Measurements from ENCODE around the gene EMP1.

Gene EMP1

DNA sequence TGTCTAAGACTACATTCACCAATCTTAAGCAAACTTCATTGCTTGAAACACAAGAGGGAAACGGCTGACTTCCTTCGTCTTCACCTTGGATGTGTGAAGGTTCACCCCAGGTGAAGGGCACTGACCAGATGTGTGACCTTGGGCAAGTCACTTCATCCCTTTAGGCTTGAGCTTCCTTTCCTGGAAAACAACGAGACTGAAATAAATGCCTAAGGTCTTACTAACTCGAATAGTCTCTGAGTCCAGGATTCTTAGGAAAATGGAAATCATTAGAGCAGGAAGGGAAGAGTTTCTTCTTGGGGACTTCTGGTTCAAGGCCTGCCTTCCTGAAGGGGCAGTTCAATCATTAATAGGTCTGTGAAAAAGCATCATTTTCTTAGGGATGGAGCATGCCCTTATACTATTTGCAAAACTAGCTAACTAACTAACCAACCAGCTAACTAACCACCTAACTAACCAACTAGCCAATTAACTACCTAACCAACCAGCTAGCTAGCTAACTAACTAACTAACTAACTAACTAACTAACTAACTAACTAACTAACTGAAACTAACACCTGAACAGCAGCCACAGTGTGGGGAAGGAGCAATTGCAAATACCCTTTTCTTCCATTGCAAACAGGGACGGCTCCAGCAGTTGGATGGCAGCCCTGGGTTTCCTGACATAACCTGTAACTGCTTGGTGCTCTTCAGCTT is 31.5 kb upstream of the EMP1 start:
- DNase-seq = no peak
- Mint-ChIP-seq H3K4me1 (ENCODE audit: low read depth in 2 of 2) (peaks cover 3 to 4% of the 10 kb centered on the region in 2 donors), H3K9me3 (no peaks in the 10 kb centered on the region), H3K27me3 (peaks cover under 1 to 20% of the 10 kb centered on the region in 2 donors), H3K36me3 (ENCODE audit: insufficient read depth) (no peaks in the 10 kb centered on the region), H3K4me3 (peak overlapping the region in 1 of 2 donors; percentile 12), H3K27ac (peak overlapping the region in 1 of 2 donors; percentile 35)
- ATAC-seq (replicated peaks) = no peak

DNA sequence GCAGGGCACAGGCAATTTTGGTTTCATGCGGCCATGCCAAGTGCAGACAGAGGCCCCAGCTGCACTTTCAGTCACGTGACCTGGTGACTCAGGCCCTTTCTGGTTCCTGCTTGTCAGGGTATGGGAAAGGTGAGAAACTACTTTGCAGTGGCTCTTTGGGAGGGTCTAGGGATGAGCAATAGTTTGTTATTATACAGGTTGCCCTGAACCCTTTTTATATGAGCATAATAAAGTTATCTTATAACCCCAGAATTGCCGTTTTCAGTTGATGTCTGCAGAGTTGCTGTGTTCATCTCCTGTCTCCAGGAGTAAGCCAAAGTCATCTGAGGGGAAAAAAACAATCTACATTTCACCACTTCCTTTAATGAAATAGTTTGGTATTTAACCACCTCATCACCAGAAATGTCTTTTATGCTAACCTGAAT is 30.9 kb upstream of the EMP1 start:
- Mint-ChIP-seq H3K4me3 (peak overlapping the region in 1 of 2 donors; percentile 12), H3K27ac (peak overlapping the region in 1 of 2 donors; percentile 36), H3K27me3 (peaks cover 6 to 20% of the 10 kb centered on the region in 2 donors), H3K4me1 (ENCODE audit: low read depth in 2 of 2) (peaks cover 3 to 4% of the 10 kb centered on the region in 2 donors), H3K9me3 (no peaks in the 10 kb centered on the region), H3K36me3 (ENCODE audit: insufficient read depth) (no peaks in the 10 kb centered on the region)
- peak; percentile 90 for ATAC-seq (replicated peaks)
- peak; percentile 25 to 29 (median 29) for DNase-seq

DNA sequence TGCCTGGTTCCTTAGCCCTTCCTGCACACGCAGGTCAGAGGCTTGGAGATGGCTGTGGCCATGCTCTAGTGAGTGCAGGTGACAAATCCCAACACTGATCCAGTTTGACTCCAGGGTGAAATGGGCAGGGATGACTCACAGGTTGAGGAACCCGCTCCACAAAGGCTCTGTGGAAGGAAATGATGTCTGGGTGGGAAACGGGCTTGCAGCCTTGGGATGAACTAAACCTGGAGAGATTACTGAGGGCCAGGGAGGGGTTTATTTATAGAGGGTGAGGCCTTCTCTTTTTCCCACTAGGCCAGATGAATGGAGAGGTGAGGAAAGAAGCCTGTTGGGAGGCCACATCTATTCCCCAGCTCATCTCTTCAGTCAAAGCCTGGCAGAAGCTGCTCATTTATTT is 29.3 kb upstream of the EMP1 start:
- Mint-ChIP-seq H3K36me3 (ENCODE audit: insufficient read depth) (peaks cover 2% of the 10 kb centered on the region), H3K27me3 (peaks cover 18 to 28% of the 10 kb centered on the region in 2 donors), H3K4me1 (ENCODE audit: low read depth in 2 of 2) (peaks cover 3 to 4% of the 10 kb centered on the region in 2 donors), H3K27ac (no peak overlapping the region), H3K9me3 (no peaks in the 10 kb centered on the region), H3K4me3 (no peak overlapping the region)
- ATAC-seq (replicated peaks) = no peak
- no peak for DNase-seq

DNA sequence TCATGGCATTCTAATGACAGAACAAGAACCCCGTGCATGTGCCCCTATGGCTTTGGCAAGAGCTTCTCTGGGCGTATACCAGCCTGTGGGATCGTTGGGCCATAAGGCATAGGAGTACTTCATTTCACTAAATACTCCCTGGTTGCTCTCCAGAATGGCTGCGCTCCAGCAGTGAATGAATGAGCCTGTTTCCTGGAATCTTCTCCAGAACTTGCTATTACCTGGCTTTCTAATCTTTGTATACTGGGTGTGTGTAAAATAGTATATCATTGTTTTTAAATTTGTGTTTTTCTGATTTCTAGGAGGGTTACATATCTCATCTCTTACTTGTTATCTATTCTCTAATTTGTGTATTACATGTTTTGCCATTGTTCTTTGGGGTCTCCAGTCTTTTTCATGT is 28.6 kb upstream of the EMP1 start:
- Mint-ChIP-seq H3K4me3 (no peak overlapping the region), H3K4me1 (ENCODE audit: low read depth in 2 of 2) (peaks cover 3 to 4% of the 10 kb centered on the region in 2 donors), H3K27ac (no peak overlapping the region), H3K9me3 (no peaks in the 10 kb centered on the region), H3K36me3 (ENCODE audit: insufficient read depth) (peaks cover 2% of the 10 kb centered on the region), H3K27me3 (peaks cover 25 to 32% of the 10 kb centered on the region in 2 donors)
- DNase-seq (no peak), ATAC-seq (replicated peaks) (no peak)

DNA sequence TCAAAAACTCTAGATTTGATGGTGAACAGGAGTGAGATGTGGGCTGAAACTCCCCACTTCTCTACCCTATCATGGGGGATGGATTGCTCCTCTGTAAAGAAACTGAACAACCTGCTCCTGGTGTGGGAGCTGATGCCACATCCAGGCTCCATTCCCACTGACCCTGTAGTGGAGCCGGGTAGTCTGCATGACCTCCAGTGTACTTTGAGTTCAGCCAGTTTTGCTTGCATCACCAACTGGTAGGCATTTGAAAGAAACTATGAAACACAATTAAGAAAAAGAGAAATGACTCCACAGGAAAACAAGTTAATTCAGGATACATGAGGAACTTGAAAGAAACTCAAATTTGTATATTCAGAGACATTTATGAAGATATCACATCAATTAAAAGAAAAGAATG is 27.3 kb upstream of the EMP1 start:
- ATAC-seq (replicated peaks) (no peak), DNase-seq (no peak)
- Mint-ChIP-seq H3K27ac (no peak overlapping the region), H3K27me3 (peaks cover 32 to 38% of the 10 kb centered on the region in 2 donors), H3K4me3 (no peak overlapping the region), H3K36me3 (ENCODE audit: insufficient read depth) (peaks cover 2% of the 10 kb centered on the region), H3K9me3 (no peaks in the 10 kb centered on the region), H3K4me1 (ENCODE audit: low read depth in 2 of 2) (peaks cover 3 to 4% of the 10 kb centered on the region in 2 donors)

DNA sequence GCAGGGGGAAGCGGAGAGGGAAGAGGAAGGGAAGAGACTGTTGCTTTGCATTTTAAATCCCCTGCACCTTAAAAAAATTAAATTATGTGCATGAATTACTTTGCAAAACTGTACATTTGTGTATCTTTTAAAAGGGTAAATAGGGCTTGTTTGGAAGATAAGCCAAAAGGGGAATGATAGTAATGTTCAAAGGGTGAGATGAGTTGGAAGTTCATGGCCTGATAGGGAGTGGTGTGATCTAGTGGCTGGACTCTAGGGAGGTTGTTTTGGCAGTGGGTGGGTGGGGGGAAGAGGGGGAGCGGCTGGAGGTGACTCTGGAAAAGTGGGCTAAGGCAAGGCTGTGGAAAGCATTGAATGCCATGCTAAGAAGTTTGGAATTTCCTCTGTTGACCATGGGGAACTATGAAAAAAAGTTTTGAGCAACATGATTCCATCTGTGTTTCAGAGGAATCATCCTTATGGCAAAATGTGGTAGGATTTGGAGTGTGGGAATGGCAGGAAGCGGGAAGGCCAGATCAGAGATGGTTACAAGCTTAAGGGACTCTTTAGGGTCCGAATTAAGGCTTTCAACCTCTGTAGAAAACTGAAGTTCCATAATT is 25.5 kb upstream of the EMP1 start:
- Mint-ChIP-seq H3K4me3 (no peak overlapping the region), H3K36me3 (ENCODE audit: insufficient read depth) (peaks cover 2% of the 10 kb centered on the region), H3K4me1 (ENCODE audit: low read depth in 2 of 2) (peaks cover 0 to 3% of the 10 kb centered on the region in 2 donors), H3K27ac (no peak overlapping the region), H3K27me3 (peaks cover 32 to 44% of the 10 kb centered on the region in 2 donors), H3K9me3 (no peaks in the 10 kb centered on the region)
- ATAC-seq (replicated peaks) (no peak), DNase-seq (no peak)

DNA sequence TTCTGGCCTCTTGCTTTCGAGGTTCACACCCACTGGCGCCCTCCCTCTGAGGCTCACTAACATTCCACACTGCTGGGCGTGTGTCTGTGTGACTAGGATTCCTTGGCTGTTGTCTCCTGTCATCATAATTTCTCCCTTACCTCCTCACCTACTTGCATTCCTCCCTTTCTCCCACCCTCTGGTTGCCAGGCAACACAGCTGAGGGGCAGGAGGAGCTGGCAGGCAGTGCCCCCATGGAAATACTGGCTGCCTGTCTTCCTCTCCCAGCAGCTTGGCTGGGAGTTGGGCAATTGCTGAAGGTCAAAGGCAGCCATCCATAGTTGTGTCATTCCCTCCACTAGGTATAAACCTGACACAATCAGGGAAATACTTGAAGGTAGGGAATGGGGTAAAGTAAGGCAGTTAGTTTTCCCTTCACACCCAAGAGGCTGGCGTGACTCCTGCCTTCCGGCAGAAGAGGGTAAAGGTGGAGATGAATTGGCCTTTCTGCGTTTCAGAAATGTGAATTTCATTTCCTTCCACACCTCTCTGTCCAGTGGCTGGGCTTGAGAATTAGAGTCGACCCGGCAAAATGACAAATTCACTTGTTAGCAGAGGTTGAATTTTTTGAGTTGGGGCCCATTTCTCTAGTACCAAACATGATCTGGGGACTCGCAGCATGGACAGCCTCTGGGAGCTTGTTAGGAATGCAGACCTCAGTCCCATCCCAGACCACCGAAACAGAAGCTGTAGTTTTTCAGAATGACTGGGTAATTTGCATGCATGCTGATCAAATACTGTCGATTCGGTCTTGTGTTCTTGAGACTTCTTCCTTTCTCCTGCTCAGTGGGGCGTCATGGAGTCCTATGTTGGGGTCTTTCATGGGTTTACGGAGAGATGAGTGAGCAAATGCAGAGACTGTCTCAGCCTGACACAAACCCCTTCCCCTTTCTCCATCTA is 24.3 kb upstream of the EMP1 start:
- ATAC-seq (replicated peaks) (no peak), DNase-seq (no peak)
- no peaks in the 10 kb centered on the region for H3K4me1 Mint-ChIP-seq (ENCODE audit: low read depth in 2 of 2)
- H3K9me3 Mint-ChIP-seq = no peaks in the 10 kb centered on the region
- no peak overlapping the region for H3K27ac Mint-ChIP-seq
- no peak overlapping the region for H3K4me3 Mint-ChIP-seq
- peaks cover 2% of the 10 kb centered on the region for H3K36me3 Mint-ChIP-seq (ENCODE audit: insufficient read depth)
- H3K27me3 Mint-ChIP-seq = peaks cover 39 to 53% of the 10 kb centered on the region in 2 donors

DNA sequence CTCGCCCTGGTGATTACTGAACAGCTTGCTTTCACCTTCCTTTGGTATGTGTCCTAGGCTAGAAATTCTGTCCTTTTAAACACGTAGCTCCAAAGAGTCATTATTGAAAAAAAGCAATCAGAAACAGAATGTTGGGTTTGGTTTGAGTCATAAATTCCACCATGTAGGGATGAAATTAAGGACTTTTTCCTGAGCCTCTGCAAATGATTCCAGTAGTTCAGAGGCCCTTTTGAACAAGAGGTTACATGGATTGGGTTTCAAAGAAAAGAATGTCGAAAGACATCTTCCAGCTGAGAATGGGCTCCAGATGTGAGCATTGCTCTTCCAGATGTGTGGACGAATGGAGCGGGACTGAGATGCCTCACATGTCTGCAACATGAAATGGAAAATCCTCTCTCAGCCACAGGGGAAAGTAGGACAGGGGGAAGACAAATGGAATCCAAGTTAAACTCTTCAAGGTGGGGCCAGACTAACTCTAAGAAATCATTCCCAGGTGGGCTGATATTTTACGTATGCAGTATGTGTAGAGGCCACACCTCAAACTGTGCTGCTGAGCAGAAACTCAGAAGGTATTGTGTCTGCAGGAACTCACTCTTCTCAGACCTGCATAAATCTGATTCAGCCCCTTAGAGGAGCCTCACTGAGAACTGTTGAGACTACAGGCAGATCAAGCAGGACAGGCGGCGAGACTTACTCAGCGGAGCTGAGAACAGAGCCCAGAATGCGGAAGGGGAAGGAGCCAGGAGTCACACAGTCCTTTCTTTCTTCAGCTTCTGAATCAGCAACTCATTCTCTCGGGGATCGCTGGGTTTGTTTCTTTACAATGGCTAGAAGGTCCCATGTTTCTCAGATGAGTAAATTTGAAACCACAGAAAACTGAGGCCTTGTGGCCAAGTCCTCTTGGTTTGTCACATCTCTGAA is 23.3 kb upstream of the EMP1 start:
- no peak overlapping the region for H3K4me3 Mint-ChIP-seq
- H3K27me3 Mint-ChIP-seq = peaks cover 50 to 63% of the 10 kb centered on the region in 2 donors
- DNase-seq = no peak
- H3K27ac Mint-ChIP-seq = no peak overlapping the region
- H3K4me1 Mint-ChIP-seq (ENCODE audit: low read depth in 2 of 2) = peaks cover 0 to 7% of the 10 kb centered on the region in 2 donors
- H3K9me3 Mint-ChIP-seq = no peaks in the 10 kb centered on the region
- H3K36me3 Mint-ChIP-seq (ENCODE audit: insufficient read depth) = peaks cover 2% of the 10 kb centered on the region
- ATAC-seq (replicated peaks) = peak; percentile 33

DNA sequence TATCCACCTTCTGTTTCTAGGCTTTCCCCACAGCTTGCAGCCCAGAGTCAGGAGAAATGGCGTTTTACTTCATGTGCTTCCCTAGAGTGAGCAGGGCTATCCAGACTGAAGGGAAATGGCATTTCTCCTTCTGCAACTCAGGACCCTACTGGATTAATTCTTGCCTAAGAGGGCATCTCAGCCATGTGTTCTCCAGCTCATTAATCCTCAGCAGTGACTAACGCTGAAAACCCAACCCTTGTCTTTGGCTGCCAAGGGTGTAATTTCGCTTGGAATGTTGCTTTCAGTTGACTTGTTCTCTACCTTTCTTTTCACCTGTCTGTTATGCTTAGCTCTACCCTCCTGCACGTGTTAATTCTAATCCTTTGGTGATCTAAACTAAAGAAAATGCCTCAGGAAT is 21.0 kb upstream of the EMP1 start:
- Mint-ChIP-seq H3K27ac (no peak overlapping the region), H3K36me3 (ENCODE audit: insufficient read depth) (peaks cover 2% of the 10 kb centered on the region), H3K4me3 (no peak overlapping the region), H3K9me3 (no peaks in the 10 kb centered on the region), H3K27me3 (peaks cover 58 to 61% of the 10 kb centered on the region in 2 donors), H3K4me1 (ENCODE audit: low read depth in 2 of 2) (peaks cover 12 to 18% of the 10 kb centered on the region in 2 donors)
- ATAC-seq (replicated peaks) (no peak), DNase-seq (no peak)

DNA sequence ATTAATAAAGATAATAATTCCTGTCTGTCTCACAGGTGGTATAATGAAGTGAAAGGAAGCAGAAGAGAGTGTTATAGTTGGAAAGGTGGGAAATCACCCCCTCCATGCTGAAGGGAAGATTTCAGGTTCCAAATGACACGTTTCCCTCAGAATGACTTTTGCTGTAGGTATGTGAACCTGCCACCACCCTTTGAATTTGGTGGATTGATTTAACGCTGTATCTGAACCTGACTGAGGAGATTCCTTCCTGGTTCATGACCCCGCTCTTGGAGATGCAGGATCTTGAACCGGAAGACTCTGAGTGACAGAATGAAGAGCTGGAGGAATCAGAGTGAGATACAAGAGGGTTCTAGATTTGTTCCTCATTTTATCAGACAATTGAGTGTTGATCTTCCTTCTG is 20.3 kb upstream of the EMP1 start:
- Mint-ChIP-seq H3K27me3 (peaks cover 50 to 53% of the 10 kb centered on the region in 2 donors), H3K9me3 (no peaks in the 10 kb centered on the region), H3K4me3 (no peak overlapping the region), H3K4me1 (ENCODE audit: low read depth in 2 of 2) (peaks cover 12 to 18% of the 10 kb centered on the region in 2 donors), H3K36me3 (ENCODE audit: insufficient read depth) (no peaks in the 10 kb centered on the region), H3K27ac (no peak overlapping the region)
- no peak for DNase-seq
- ATAC-seq (replicated peaks) = no peak

DNA sequence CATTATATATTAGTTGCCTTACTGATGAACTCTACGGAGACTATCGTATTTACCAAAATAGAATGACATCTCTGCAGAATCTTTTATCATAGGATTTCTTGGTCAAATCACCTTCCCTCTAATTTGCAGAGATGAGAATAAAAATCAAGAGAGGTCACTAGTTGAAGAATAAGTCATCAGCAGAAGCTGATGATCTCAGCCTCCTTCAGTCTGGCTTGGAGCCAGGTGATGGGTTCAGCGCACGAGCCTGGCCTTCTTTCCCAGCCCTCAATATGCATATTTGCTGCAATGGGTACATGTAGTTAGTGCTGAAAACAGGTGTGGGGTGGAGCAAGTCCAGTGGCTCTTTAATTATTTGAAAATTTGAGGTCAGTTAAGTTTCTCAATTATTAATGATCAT is 19.2 kb upstream of the EMP1 start:
- Mint-ChIP-seq H3K4me3 (no peak overlapping the region), H3K36me3 (ENCODE audit: insufficient read depth) (no peaks in the 10 kb centered on the region), H3K9me3 (no peaks in the 10 kb centered on the region), H3K27ac (no peak overlapping the region), H3K4me1 (ENCODE audit: low read depth in 2 of 2) (peaks cover 12 to 18% of the 10 kb centered on the region in 2 donors), H3K27me3 (peaks cover 55 to 57% of the 10 kb centered on the region in 2 donors)
- ATAC-seq (replicated peaks) (no peak), DNase-seq (no peak)

DNA sequence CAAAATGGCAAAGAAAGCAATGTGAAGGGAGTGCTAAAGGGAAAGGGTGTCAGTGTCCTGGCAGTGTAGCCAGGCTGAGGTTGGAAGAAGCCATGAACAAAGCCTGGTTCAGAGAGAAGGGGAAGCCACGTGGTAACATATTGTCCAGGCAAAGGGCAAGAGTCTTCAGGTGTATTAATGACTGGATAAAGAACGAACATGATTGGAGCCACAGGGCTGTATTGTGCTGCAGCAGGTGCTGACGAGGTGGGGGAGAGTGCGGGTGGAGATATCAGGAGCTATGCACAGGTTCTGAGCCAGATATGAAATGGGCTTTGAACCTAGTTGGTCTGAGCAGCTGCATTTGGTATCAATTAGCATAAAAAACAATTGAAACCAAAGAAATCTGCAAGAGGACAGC is 18.6 kb upstream of the EMP1 start:
- no peak for ATAC-seq (replicated peaks)
- no peak overlapping the region for H3K4me3 Mint-ChIP-seq
- no peaks in the 10 kb centered on the region for H3K36me3 Mint-ChIP-seq (ENCODE audit: insufficient read depth)
- no peak for DNase-seq
- H3K4me1 Mint-ChIP-seq (ENCODE audit: low read depth in 2 of 2) = peaks cover 12 to 18% of the 10 kb centered on the region in 2 donors
- H3K9me3 Mint-ChIP-seq = no peaks in the 10 kb centered on the region
- no peak overlapping the region for H3K27ac Mint-ChIP-seq
- peaks cover 52 to 57% of the 10 kb centered on the region in 2 donors for H3K27me3 Mint-ChIP-seq

All from effector memory CD8-positive, alpha-beta T cell (primary cell).